Osteocyte (in vitro differentiated cells): ENCODE measurements around the gene UBL7. TPM values are rescaled to one million over a fixed set of nuclear protein-coding genes. Genes with fewer than 3 reads are reported as not detected.

Experiments used
- DNase-seq: peaks from one replicate; pipeline ENCODE4 v3.0.0; 2021; ENCODE audit warnings: mixed read lengths; ENCODE audit not compliant: unreplicated experiment; ENCODE audit errors: extremely low spot score
- H3K27ac Mint-ChIP-seq: one replicate; pipeline ENCODE4 v1.8.0; 2021; ENCODE audit warnings: mild to moderate bottlenecking, mixed read lengths; ENCODE audit not compliant: unreplicated experiment
- H3K27me3 Mint-ChIP-seq: one replicate; pipeline ENCODE4 v1.8.0; 2021; ENCODE audit warnings: mixed read lengths; ENCODE audit not compliant: unreplicated experiment
- H3K36me3 Mint-ChIP-seq: one replicate; pipeline ENCODE4 v1.8.0; 2021; ENCODE audit warnings: mixed read lengths; ENCODE audit not compliant: unreplicated experiment
- H3K4me1 Mint-ChIP-seq: one replicate; pipeline ENCODE4 v1.8.0; 2021; ENCODE audit warnings: mixed read lengths; ENCODE audit not compliant: unreplicated experiment
- H3K4me3 Mint-ChIP-seq: one replicate; pipeline ENCODE4 v1.8.0; 2021; ENCODE audit warnings: mild to moderate bottlenecking, moderate library complexity, mixed read lengths; ENCODE audit not compliant: unreplicated experiment
- H3K9me3 Mint-ChIP-seq: one replicate; pipeline ENCODE4 v1.8.0; 2021; ENCODE audit warnings: mixed read lengths; ENCODE audit not compliant: unreplicated experiment
- CTCF ChIP-seq: fragments of 200-600 bp; sonication (generic); IDR thresholded peaks from 2 replicates; pipeline ENCODE4 v1.5.0; 2021; ENCODE audit warnings: antibody characterized with exemption, mild to moderate bottlenecking, moderate library complexity
- total RNA-seq: library from RNA; stranded (reverse); gene quantifications from 2 replicates; pipeline ENCODE4 v1.2.1, GENCODE V29; 2021

UBL7 gene
- total RNA-seq, 1 donor from 2014 or later, result 59.5 TPM

GRCh38 chr15:74403991-74404563, 56.9 kb downstream of the UBL7 start:
- Mint-ChIP-seq H3K36me3 (no peaks in the 10 kb centered on the region), H3K27me3 (peaks cover 3% of the 10 kb centered on the region), H3K4me3 (no peak overlapping the region), H3K9me3 (no peaks in the 10 kb centered on the region), H3K4me1 (peaks cover 22% of the 10 kb centered on the region), H3K27ac (no peak overlapping the region)
- TF ChIP-seq CTCF, result no peak
- no peak for DNase-seq

GRCh38 chr15:74403588-74403919, 57.4 kb downstream of the UBL7 start:
- no peak overlapping the region for H3K4me3 Mint-ChIP-seq
- peaks cover 22% of the 10 kb centered on the region for H3K4me1 Mint-ChIP-seq
- no peak for TF ChIP-seq CTCF
- H3K27ac Mint-ChIP-seq, result no peak overlapping the region
- no peaks in the 10 kb centered on the region for H3K9me3 Mint-ChIP-seq
- no peaks in the 10 kb centered on the region for H3K36me3 Mint-ChIP-seq
- no peak for DNase-seq
- peaks cover 3% of the 10 kb centered on the region for H3K27me3 Mint-ChIP-seq

GRCh38 chr15:74402873-74403587, 57.9 kb downstream of the UBL7 start:
- peaks cover 3% of the 10 kb centered on the region for H3K27me3 Mint-ChIP-seq
- H3K4me1 Mint-ChIP-seq, result peaks cover 19% of the 10 kb centered on the region
- H3K36me3 Mint-ChIP-seq, result no peaks in the 10 kb centered on the region
- TF ChIP-seq CTCF, result no peak
- DNase-seq, result no peak
- H3K4me3 Mint-ChIP-seq, result no peak overlapping the region
- no peaks in the 10 kb centered on the region for H3K9me3 Mint-ChIP-seq
- H3K27ac Mint-ChIP-seq, result no peak overlapping the region

- Mint-ChIP-seq H3K27ac (no peak overlapping the region), H3K4me1 (peaks cover 13% of the 10 kb centered on the region), H3K27me3 (peaks cover 3% of the 10 kb centered on the region), H3K4me3 (no peak overlapping the region), H3K36me3 (no peaks in the 10 kb centered on the region), H3K9me3 (no peaks in the 10 kb centered on the region)
- TF ChIP-seq CTCF, result no peak
- no peak for DNase-seq
Observed at GRCh38 chr15:74402337-74402841, 58.6 kb downstream of the UBL7 start.

GRCh38 chr15:74400915-74401757, 59.8 kb downstream of the UBL7 start:
- H3K9me3 Mint-ChIP-seq, result no peaks in the 10 kb centered on the region
- H3K36me3 Mint-ChIP-seq, result no peaks in the 10 kb centered on the region
- no peak for TF ChIP-seq CTCF
- peaks cover 6% of the 10 kb centered on the region for H3K4me1 Mint-ChIP-seq
- DNase-seq, result no peak
- no peak overlapping the region for H3K27ac Mint-ChIP-seq
- peaks cover 3% of the 10 kb centered on the region for H3K27me3 Mint-ChIP-seq
- no peak overlapping the region for H3K4me3 Mint-ChIP-seq
